Measurements from ENCODE around the gene RBM19.
A peak's percentile ranks its signal among the peaks of the same experiment; 100 is the strongest.

The RBM19 gene

DNA sequence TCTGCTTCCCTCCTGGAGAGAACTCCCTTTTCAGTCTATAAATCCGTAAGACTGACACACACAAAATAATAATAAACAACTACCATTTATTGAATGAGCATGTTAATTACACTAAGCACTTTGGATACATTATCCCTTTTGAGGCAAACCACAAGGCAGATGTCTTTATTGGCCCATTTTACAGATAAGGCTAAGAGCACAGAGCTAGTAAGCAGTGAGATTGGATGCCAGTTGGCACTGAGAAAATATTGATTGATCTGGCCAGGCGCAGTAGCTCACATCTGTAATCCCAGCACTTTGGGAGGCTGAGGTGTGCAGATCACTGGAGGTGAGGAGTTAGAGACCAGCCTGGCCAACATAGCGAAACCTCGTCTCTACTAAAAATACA, 21.9 kb upstream of the RBM19 start:
- DNase-seq (ENCODE audit: low read depth): no peak

DNA sequence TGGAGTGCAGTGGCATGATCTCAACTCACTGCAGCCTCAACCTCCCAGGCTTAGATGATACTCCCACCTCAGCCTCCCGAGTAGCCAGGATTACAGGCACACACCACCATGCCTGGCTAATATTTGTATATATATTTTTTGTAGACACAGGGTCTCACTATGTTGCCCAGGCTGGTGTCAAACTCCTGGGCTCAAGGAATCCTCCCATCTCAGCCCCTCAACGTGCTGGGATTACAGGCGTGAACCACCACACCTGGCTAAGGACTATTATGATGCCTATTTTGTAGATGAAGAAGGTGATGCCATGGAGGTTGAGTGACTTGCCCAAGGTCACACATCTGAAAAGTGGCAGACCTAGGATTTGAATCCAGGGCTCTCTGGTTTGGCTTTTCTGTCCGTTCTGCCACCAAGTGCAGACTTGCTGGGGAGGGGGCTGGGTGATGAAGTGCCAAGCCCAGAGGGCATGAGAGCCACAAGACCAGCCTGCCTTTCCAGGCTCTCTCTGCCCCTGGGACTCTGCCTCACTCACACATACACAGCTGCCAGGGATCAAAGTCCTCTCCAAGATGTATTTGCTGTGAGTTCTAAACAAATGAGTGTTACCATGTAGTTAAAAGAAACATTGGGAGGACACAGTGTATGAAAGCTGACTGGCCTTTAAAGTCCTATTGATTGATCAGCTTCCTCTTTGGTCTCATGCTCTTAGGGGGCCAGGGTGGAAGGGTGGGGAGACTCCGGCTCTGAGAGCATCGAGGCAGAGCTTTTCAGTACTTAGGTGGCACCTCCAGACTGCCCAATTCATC, 21.3 kb upstream of the RBM19 start:
- DNase-seq (ENCODE audit: low read depth): no peak

DNA sequence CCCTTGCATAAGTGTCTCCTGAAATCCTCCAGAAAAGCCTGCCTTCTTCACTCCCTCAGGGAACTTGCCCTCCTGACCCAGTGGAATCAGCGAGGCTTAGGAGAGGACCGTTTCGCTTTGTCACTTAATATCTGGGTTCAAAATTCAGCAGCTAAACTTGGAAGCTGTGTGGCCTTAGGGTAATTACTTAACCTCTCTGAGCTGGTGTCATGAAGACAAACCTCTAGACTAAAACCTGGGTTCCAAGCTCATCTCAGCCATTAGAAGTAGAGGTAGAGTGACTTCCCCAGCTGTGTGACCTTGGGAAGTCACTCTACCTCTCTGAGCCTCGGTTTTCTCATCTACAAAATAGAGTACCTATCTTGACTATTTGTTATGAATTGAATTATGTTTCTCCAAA, 18.3 kb upstream of the RBM19 start:
- DNase-seq (ENCODE audit: low read depth): no peak

DNA sequence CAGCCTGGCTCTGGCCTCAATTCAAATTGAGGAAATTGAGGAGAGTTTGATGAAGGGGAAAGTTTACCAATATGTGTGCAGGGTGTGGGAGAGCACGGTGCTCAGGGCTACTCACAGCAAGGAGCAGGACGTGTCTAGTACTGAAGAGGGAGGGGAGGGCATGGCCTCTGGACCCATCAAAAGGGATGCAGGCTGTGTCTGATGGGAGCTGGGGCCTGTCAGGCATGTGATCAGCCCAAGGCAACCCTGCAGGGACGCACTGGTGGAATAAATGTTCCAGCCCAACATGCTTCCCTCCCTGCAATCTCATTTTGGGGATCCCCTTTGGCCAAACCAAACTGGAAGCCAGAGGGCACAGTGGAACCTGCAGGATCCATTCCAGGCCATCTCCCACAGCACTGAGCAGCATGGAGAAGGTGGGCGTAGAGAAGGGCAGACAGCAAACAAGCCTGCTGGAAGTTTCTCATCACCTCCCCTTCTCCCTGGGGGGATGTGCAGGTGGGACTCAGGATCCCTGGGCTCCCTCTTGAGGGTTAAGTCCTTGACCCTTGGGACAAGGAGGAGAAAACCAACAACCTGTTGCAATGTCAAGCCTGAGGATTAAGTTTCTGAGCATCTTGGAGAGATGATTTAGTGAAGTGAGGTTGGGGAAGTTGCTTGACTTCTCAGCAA, 17.8 kb upstream of the RBM19 start:
- no peak for DNase-seq (ENCODE audit: low read depth)

DNA sequence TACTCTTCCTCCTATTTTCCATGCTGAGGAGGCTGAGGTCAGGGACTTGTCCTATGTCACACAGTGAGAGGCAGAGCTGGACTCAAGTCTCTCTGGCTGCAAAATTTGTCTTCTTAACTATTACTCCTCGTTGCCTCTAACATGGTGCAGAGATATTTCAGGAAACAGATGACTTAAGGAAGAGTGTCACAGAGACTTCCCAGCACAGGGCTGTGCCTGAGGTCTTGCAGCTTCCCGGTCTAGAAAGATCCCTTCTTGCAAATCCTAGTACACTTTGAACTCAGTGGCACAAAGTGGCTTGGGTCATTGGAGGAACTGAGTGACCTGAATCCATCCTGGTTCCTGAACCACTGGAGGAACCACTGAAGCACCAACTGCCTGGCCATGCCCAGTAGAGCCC, 17.1 kb upstream of the RBM19 start:
- no peak for DNase-seq (ENCODE audit: low read depth)

DNA sequence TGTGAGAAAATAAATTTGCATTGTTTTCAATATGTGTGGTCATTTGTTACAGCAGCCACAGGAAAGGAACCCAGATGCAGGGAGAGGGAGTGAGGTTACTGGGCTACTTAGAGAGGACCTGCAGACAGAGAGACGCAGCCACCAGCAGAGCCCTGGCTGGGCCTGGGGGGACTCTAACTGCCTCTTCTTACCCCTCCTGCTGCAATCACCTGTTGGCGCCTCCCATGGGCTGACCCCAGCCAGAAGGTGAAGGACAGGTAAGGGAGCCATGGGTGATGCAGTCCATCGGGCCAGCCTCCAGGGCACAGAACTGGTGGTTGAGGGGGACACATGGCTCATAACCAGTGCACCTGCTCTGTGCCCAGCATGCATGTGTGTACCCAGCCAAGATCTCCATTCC, 15.8 kb upstream of the RBM19 start:
- DNase-seq (ENCODE audit: low read depth): no peak

DNA sequence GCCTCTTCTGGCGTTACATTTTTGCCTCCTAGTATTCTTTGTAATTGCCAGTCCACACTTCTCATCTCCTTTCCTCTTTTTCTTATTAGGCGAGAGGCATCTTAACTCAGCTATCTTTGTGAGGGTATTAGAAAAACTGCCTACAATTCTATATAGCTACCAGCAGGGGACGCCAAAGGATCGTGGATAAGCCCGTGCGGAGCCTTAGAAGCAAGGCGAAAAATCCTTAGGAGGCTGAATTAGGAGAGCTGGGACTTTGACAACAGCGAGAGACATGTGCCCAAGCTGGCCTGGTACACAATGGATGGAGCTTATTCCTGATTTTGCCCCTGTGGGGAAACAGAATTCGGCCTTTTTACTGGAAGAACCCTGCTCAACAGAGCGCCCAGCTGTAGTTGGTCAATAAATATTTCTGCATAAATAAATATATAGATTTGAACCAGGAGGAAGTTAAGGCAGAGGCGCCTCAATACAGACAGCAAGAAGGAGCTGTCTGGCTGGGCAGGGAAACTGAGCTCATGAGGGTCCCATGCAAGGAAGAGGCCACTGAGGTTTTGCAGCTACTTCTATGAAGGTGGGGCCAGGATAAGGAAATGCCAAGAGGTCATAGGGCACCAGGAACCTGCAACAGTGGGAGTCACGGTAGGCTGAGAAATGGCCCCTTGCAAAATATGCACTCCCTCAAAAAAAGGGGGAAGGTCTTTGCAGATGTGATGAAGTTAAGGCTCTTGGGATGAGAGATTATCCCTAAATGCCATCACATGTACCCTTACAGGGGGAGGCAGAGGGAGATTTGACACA, 14.6 kb upstream of the RBM19 start:
- no peak for DNase-seq (ENCODE audit: low read depth)

DNA sequence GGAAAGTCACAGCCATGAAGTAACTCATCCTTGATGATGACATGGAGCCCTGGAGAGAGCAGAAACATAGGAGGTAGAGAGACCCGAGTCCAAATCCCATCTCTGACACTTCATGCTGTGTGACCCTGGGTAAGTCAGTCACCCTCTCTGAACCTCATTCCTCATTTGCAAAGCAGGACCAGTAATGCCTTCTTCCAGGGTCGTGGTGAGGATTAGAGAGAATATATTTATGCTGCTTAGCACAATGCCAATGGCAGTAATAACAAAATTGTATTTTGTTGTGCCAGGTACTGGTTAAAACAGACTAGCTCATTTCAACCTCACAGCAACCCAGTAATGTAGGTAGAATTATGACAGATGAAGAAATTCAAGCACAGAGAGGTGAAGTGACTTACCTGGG, 13.9 kb upstream of the RBM19 start:
- DNase-seq (ENCODE audit: low read depth): no peak

DNA sequence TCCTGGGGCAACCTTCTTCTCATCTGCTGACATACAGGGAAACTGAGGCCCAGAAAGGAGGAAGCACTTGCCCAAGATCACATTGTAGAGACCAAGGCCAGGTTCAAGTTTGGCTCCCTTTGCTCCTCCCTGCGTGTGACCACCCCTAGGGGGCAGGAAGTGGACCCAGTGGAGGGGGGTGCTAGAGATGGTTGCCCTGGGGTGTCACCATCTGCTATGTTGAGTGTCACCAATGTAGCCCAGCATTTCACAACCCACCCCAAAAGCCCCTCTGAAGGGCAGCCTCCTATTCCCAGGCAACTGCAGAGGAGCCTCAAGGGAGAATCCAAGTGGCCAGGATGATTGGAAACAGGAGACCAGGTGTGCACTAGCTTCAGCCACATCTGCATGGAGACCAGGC, 12.0 kb upstream of the RBM19 start:
- no peak for DNase-seq (ENCODE audit: low read depth)

DNA sequence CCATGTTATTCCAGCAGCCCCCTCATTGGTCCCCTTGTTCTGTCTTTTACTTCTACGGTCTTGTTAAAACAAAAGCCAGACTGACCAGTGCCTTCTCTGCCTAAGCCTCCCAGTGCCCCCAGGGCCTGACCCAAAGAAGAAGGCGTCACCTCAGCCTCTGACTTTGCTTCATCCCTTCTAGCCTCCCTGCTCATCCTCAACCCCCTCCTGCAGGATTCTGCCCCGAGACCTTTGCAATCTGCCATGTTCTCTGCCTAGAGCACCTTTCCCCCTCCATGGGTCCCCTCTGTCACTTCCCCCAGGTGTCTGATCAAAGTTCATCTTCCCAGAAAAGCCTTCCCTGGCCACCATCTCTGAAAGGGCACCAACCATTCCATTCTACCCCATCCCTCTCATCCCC, 7.9 kb upstream of the RBM19 start:
- DNase-seq (ENCODE audit: low read depth): no peak

DNA sequence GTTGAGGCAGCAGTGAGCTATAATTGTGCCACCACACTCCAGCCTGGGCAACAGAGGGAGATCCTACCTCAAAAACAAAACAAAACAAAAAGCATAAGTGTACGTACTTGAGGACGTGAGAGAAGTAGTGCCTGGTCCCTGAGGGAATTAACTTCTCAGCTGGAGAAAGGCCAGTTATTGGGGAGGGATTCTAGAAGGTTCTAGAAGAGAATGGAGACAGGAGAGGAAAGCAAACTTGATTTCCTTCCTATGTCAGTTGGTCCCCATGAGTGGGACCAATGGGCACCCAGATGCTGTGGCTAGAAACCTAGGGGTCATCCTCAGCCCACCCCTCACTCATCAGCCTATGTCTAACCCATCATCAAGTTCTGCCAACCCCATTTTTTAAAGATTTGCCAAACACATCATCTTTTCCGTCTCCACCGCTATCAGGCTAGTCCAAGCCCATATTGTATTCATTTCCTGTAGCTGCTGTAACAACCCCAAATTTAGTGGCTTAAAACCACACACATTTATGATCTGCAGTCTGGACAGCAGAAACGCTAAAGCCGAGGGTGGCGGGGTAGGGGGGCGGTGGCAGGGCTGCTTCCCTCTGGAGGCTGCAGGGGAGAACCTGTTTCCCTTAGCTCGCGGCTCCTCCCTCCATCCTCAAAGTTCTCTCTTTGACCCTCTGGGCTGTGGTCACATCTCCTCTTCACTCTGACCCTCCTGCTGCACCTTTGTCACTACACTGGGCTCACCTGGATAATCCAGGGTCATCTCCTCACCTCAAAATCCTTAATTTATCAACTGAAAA, 7.2 kb upstream of the RBM19 start:
- DNase-seq (ENCODE audit: low read depth): no peak

DNA sequence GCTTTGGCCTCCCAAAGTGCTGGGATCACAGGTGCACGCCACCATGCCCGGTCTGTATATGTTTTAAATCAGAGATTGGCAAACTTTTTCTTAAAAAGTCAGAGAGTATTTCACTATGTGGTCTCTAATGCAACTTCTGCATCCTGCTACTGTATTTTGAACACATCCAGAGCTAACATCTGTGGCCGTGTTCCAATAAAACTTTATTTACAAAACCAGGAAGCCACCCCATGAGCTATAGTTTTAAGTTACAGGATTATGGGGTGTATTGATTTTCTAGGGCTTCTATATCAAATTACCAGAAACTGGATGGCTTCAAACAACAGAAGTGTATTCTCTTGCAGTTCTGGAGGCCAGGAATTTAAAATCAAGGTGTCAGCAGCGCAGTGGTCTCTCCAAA, 5.3 kb upstream of the RBM19 start:
- DNase-seq (ENCODE audit: low read depth): no peak

DNA sequence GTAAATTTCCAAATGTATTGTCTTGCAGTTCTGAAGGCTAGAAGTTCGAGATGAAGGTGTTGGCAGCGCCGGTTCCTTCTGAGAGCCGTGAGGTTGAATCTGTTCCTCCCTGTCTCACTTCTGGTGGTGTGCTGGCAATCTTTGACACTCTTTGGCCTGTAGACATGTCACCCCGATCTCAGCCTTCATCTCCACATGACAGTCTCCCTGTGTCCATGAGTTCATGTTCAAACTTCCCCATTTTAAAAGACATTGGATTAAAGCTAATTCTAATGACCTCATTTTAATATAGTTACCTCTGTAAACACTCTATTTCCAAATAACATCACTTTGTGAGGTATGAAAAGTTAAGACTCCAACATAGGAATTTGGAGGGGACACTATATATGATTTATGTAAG, 4.1 kb upstream of the RBM19 start:
- no peak for DNase-seq (ENCODE audit: low read depth)

DNA sequence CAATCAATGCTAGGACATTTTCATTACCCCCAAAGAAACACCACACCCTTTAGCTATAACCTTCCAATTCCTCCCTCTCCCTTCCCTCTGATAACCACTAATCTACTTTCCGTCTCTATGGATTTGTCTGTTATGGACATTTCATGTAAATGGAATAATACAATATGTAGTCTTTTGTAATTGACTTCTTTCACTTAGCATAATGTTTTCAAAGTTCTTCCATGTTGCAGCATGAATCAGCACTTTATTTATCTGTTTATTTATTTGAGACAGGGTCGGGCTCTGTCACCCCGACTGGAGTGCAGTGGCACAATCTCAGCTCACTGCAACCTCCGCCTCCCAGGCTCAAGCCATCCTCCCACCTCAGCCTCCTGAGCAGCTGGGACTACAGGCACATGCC, 1.2 kb upstream of the RBM19 start:
- no peak for DNase-seq (ENCODE audit: low read depth)

DNA sequence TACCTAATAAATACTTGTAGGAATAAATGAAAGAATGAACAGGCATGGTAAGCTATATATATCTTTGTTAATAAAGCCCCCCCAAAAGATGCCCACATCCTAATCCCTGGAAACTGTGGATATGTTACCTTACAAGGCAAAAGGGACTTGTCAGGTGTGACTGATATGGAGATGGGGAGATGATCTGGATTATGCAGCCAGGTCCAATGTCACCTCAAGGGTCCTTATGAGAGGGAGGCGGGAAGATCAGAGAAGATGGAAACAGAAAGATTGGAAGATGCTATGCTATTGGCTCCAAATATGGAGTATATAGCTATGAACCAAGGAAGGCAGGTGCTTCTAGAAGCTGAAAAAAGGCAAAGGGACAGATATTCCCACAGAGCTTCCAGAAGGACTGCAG, 3.4 kb downstream of the RBM19 start:
- DNase-seq (ENCODE audit: low read depth): no peak

DNA sequence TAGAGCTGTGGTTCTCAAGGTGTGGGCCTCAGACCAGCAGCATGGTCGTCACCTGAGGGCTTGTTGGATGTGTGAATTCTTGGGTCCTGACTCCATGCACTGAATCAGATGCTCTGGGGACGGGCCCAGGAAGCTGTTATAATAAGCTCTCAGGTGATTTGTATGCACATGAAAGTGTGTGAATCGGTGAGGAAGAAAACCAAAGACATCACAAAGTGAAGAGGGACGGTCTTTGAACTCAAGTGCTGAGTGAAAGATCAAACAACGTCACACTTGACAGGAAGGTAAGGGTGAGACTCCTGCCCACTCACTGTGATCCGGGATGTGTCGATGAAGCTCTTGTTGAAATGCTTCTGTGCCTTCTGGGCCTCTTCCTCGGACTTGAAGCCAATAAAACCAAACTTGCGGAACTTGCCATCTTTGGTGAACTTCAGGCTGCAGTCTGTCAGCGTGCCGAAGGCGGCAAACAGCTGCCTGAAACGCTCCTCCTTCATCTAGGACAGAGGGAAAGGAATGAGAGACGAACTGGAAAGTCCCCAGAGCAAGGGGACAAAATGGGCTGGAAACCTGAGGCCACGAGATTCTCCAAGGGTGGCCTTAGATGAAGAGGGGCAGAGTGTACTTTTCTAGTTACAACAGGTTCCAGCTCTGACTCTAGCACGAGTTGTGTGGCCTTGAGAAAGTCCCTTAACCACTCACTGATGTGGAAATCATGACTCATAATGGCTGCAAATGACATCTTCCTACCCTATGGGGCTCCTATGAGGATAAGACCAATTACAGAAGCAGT, 4.0 kb downstream of the RBM19 start:
- DNase-seq (ENCODE audit: low read depth): peak; percentile 44

DNA sequence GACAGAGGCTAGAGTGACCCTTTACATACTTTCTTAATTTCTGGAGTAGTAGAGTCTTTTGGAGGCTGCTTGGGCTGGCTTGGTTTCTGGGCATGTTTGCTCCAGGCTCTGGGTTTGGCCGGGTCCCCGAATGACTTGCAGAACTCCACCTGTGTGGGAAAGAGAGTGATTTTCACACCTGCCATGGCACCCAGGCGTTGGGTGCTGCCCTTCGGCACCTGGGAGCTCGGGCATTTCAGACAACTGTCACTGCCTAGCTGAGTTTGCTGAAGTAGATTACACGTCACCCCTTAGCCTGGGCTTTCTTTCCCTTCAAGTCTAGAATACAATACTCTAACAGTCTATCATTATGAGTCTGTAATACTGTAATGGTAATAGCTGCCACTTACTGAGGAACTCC, 6.1 kb downstream of the RBM19 start:
- DNase-seq (ENCODE audit: low read depth): no peak

DNA sequence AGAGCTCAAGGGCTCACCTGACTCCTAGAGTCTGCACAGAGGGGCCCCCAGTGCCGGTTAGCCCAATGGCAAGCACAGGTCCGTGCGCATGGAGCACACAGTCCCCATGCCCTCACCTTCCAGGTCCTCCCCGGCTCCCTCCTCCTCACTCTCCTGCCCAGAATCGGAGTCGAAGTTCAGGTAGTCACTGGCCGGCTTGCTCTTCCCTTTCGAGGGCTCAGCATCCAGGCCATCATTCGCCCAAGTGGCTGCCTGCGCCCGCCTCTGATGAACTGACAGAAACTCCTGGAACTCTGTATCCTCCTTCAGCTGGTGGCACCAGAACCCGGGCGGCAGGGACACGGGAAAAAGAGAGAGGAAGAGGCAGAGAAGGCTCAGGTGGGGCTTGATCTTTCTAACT, 7.0 kb downstream of the RBM19 start:
- DNase-seq (ENCODE audit: low read depth): no peak

DNA sequence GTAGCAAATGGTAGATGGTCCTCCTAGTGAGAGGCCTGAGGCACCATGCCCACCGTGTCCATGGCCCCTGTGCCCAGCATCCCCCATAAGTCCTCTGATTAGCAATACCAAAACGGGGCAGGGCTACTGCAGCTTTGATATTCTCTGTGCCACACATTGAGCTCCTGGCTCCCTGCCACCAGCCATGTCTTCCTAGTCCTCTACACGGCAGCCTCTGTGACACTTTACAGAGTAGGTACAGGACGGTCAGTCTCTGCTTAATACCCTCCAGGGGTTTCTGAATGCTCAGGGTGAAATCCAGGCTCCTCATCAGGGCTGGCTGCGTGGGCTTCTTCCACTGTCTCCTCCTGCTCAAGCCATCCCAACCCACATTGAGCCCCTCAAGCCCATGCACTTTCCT, 8.0 kb downstream of the RBM19 start:
- no peak for DNase-seq (ENCODE audit: low read depth)

DNA sequence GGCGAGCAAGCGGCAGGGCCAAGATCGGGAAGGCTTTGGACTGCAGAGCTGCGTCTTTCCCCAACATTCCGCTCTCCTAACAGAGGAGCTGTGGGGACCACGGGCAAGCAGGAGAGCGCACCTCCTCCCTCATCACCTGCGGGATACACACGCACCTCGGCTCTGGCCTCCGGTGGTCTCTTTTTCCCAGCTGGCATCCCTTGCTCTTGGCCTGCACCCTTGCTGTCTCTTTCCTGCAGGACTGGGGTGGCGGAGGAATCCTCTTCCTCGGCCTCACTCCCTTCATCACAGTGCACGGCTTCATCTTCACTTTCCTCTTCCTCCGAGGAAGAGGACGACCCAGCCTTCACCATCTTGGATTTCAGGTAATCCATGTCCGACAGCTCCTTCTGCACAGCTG, 8.5 kb downstream of the RBM19 start:
- no peak for DNase-seq (ENCODE audit: low read depth)

DNA sequence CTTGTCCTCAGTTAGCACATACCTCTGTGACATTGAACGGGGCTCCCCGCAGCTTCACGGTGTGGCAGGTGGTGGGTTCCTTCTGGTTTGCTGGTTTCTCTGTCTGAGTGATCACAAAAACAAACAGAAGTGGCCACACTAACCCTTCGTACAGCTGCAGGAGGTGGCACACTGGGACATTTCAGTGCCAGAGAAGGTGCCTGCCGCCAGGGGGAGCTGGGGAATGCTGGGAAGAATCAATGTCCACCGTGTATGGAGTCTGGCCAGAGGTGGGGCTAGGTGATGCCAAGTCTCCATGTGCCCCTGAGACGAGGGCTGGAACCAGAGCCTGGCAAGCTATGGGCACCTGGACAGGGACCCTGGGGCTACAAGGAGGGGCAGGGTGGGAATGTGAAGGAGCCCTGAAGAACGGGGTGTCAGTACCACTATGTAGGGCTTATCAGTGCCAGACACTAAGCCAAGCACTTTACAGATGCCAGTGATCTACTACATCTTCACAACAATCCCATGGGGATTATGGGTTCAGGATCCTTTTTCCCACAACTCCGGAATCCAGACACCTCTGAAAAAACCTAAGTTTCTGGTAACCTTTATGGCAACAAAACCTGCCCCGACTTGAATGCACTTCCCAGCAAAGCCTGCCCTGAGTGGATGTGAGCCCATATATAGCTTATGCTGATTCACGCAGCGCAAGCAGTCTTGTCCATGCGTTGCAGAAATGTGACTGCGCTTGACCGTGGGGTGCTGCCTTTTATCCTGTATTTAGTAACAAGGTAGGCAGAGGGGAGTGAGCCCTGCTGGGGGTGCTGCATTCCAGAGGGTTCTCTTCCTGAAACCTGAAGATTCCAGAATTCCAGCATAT, 10.8 kb downstream of the RBM19 start:
- no peak for DNase-seq (ENCODE audit: low read depth)
